ENCODE data around the gene CCDC141. TPM values are rescaled to one million over a fixed set of nuclear protein-coding genes. Genes with fewer than 3 reads are reported as not detected.
A peak's percentile ranks its signal among the peaks of the same experiment; 100 is the strongest.

The CCDC141 gene
- total and polyA plus RNA-seq, 4 donors: 2.1 to 48.1 (median 14.6) TPM

GRCh38 chr2:179031731-179032408 lies 18.1 kb downstream of the CCDC141 start:
- no peak for TF ChIP-seq CTCF (IDR thresholded peaks at IDR 0.05; ENCODE audit: control extremely low read depth, extremely low read depth)
- H3K27me3 ChIP-seq (ENCODE audit: control insufficient read depth in 3 of 3, insufficient read depth in 3 of 3, low read length in 2 of 3): no peaks in the 10 kb centered on the region
- ATAC-seq (ENCODE audit: insufficient read depth, low FRiP score): no peak
- peak in 1 of 3 donors; percentile 20 for DNase-seq
- H3K9ac ChIP-seq (ENCODE audit: insufficient read depth in 1 of 2, low read length in 2 of 2): peak overlapping the region in 1 of 2 donors; percentile 13
- peaks cover 0 to 9% (median 0%) of the 10 kb centered on the region in 5 donors for H3K4me1 ChIP-seq (ENCODE audit: control insufficient read depth in 5 of 5, insufficient read depth in 5 of 5, low read length in 5 of 5)
- H3K36me3 ChIP-seq (ENCODE audit: control insufficient read depth in 4 of 4, insufficient read depth in 4 of 4, low read length in 4 of 4): no peaks in the 10 kb centered on the region
- H3K9me3 ChIP-seq (ENCODE audit: control insufficient read depth in 4 of 4, insufficient read depth in 3 of 4, low read length in 3 of 4): no peaks in the 10 kb centered on the region
- no peak overlapping the region for H3K4me3 ChIP-seq
- peak overlapping the region in 1 of 2 donors; percentile 11 for H3K27ac ChIP-seq (ENCODE audit: low read depth in 1 of 2, low read length in 1 of 2)
- WGBS, 2 donors: 18 to 24% methylated on average over 2 of the region's 2 CpGs

DNA sequence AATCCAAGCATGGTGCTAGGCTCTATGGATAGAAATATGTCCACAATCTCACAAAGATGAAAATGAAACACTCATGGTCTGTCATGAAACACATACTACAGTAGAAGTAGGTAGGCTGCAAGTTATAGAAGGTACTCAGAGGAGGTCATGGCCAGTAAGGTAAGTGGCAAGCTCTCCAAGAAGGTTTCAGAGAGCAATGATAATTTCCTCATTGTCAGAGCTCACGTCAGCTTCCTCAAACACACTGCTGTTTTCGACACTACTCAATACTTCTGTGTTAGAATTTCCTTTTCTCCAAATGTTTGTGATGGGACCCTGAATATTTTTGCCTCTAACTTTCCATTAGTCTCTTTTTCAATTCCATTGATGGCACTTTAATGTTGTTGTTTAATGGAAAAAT lies 25.5 kb downstream of the CCDC141 start:
- Histone ChIP-seq H3K36me3 (ENCODE audit: control insufficient read depth in 4 of 4, insufficient read depth in 4 of 4, low read length in 4 of 4) (no peaks in the 10 kb centered on the region), H3K27me3 (ENCODE audit: control insufficient read depth in 3 of 3, insufficient read depth in 3 of 3, low read length in 2 of 3) (no peaks in the 10 kb centered on the region), H3K9ac (ENCODE audit: insufficient read depth in 1 of 2, low read length in 2 of 2) (no peak overlapping the region), H3K27ac (ENCODE audit: low read depth in 1 of 2, low read length in 1 of 2) (no peak overlapping the region), H3K4me1 (ENCODE audit: control insufficient read depth in 5 of 5, insufficient read depth in 5 of 5, low read length in 5 of 5) (peaks cover 0 to 7% (median 0%) of the 10 kb centered on the region in 5 donors), H3K9me3 (ENCODE audit: control insufficient read depth in 4 of 4, insufficient read depth in 3 of 4, low read length in 3 of 4) (peaks cover 0 to 3% (median 0%) of the 10 kb centered on the region in 4 donors), H3K4me3 (no peak overlapping the region)
- ATAC-seq (ENCODE audit: insufficient read depth, low FRiP score): no peak
- WGBS, 2 donors: 14 to 62% methylated on average over 2 of the region's 2 CpGs
- no peak for TF ChIP-seq CTCF (IDR thresholded peaks at IDR 0.05; ENCODE audit: control extremely low read depth, extremely low read depth)
- DNase-seq: no peak

DNA sequence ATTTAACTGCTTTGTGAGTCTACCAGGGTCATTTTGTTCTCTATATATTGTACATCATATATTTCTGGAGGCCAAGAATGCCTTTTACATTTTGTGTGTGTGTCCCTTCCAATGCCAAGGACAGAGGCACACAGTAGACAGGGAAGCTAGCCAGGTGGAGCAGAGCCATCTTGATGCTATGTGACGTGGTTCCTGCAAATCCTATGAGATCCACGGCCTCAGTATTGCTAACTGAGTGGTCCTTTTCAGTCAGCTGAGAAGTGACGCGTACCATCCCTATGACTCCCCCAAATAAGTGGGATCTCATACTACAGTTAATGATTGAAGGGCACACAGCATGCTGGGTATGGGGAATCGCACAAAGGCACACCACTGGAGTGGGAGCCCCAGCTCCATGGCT lies 27.3 kb downstream of the CCDC141 start:
- H3K27ac ChIP-seq (ENCODE audit: low read depth in 1 of 2, low read length in 1 of 2): peak overlapping the region in 1 of 2 donors; percentile 83
- no peak overlapping the region for H3K9ac ChIP-seq (ENCODE audit: insufficient read depth in 1 of 2, low read length in 2 of 2)
- 90 to 94% methylated on average over 5 of the region's 5 CpGs for WGBS, 2 donors
- no peaks in the 10 kb centered on the region for H3K36me3 ChIP-seq (ENCODE audit: control insufficient read depth in 4 of 4, insufficient read depth in 4 of 4, low read length in 4 of 4)
- DNase-seq (no peak), ATAC-seq (ENCODE audit: insufficient read depth, low FRiP score) (no peak)
- peaks cover 0 to 7% (median 0%) of the 10 kb centered on the region in 5 donors for H3K4me1 ChIP-seq (ENCODE audit: control insufficient read depth in 5 of 5, insufficient read depth in 5 of 5, low read length in 5 of 5)
- no peak overlapping the region for H3K4me3 ChIP-seq
- no peaks in the 10 kb centered on the region for H3K27me3 ChIP-seq (ENCODE audit: control insufficient read depth in 3 of 3, insufficient read depth in 3 of 3, low read length in 2 of 3)
- TF ChIP-seq CTCF (IDR thresholded peaks at IDR 0.05; ENCODE audit: control extremely low read depth, extremely low read depth): no peak
- peaks cover 0 to 3% (median 0%) of the 10 kb centered on the region in 4 donors for H3K9me3 ChIP-seq (ENCODE audit: control insufficient read depth in 4 of 4, insufficient read depth in 3 of 4, low read length in 3 of 4)

All from lung (tissue), 12 donors.